WTC11 (cell line): ENCODE measurements around the gene GLI2. TPM values are rescaled to one million over a fixed set of nuclear protein-coding genes. Genes with fewer than 3 reads are reported as not detected.

Experiments used
- ATAC-seq: fragments of 200-7000 bp; cut with Tn5 transposase; 2 replicates; pipeline ENCODE4 v1.10.0; 2021; ENCODE audit warnings: mild to moderate bottlenecking, moderate library complexity
- CTCF ChIA-PET: fragments of 300-600 bp; sonication (Branson Sonifier 250); formaldehyde crosslinking; loops from one replicate; lab custom pipeline; 2021; ENCODE audit warnings: antibody characterized with exemption; lab: Charles Lee
- POLR2A ChIA-PET: fragments of 350-600 bp; sonication (Branson Sonifier 250); formaldehyde crosslinking; loops from one replicate; lab custom pipeline; 2021; ENCODE audit warnings: antibody characterized with exemption; lab: Charles Lee
- DNase-seq: peaks from one replicate; pipeline ENCODE4 v3.0.0; 2021; ENCODE audit warnings: low spot score
- H3K27ac Mint-ChIP-seq: 2 replicates; pipeline ENCODE4 v1.8.0; 2021; ENCODE audit warnings: mixed read lengths
- H3K27me3 Mint-ChIP-seq: 2 replicates; pipeline ENCODE4 v1.8.0; 2021; ENCODE audit warnings: low read depth, mild to moderate bottlenecking, moderate library complexity, mixed read lengths
- H3K36me3 Mint-ChIP-seq: 2 replicates; pipeline ENCODE4 v1.8.0; 2021; ENCODE audit warnings: mixed read lengths
- H3K4me1 Mint-ChIP-seq: 2 replicates; pipeline ENCODE4 v1.8.0; 2022; ENCODE audit warnings: mixed read lengths
- H3K4me3 Mint-ChIP-seq: 2 replicates; pipeline ENCODE4 v1.8.0; 2021; ENCODE audit warnings: mild to moderate bottlenecking, moderate library complexity, mixed read lengths
- H3K9me3 Mint-ChIP-seq: 2 replicates; pipeline ENCODE4 v1.8.0; 2021; ENCODE audit warnings: mixed read lengths
- ATF1 ChIP-seq: sonication (generic); formaldehyde crosslinking; IDR thresholded peaks from 2 replicates; pipeline ENCODE4 v1.8.1; 2023; ENCODE audit warnings: mild to moderate bottlenecking, moderate library complexity, missing genetic modification reagents
- CREB1 ChIP-seq: sonication (generic); formaldehyde crosslinking; IDR thresholded peaks from 2 replicates; pipeline ENCODE4 v1.8.0; 2023; ENCODE audit warnings: mild to moderate bottlenecking, missing genetic modification reagents
- ELF4 ChIP-seq: sonication (generic); formaldehyde crosslinking; IDR thresholded peaks from 2 replicates; pipeline ENCODE4 v1.8.1; 2022; ENCODE audit warnings: low read depth, mild to moderate bottlenecking, moderate library complexity, missing genetic modification reagents
- ESRRA ChIP-seq: sonication (generic); formaldehyde crosslinking; IDR thresholded peaks from 2 replicates; pipeline ENCODE4 v1.8.1; 2022; ENCODE audit warnings: mild to moderate bottlenecking, missing genetic modification reagents, borderline replicate concordance
- GABPB1 ChIP-seq: sonication (generic); formaldehyde crosslinking; IDR thresholded peaks from 2 replicates; pipeline ENCODE4 v1.8.1; 2023; ENCODE audit warnings: mild to moderate bottlenecking, missing genetic modification reagents
- HMGA2 ChIP-seq: fragments of 250-450 bp; sonication (Bioruptor Pico); IDR thresholded peaks from 2 replicates; pipeline ENCODE4 v1.4.0; 2021; ENCODE audit warnings: mild to moderate bottlenecking, moderate library complexity
- NFATC4 ChIP-seq: fragments of 250-450 bp; sonication (Bioruptor Pico); IDR thresholded peaks from 2 replicates; pipeline ENCODE4 v1.9.0; 2021; ENCODE audit warnings: mild to moderate bottlenecking
- RORB ChIP-seq: fragments of 250-450 bp; sonication (Bioruptor Pico); IDR thresholded peaks from 2 replicates; pipeline ENCODE4 v1.9.0; 2021; ENCODE audit warnings: mild to moderate bottlenecking
- SMAD3 ChIP-seq: sonication (generic); formaldehyde crosslinking; IDR thresholded peaks from 2 replicates; pipeline ENCODE4 v1.8.0; 2022; ENCODE audit warnings: missing genetic modification reagents, mild to moderate bottlenecking, borderline replicate concordance
- TEAD1 ChIP-seq: sonication (generic); formaldehyde crosslinking; IDR thresholded peaks from 2 replicates; pipeline ENCODE4 v1.8.0; 2022; ENCODE audit warnings: mild to moderate bottlenecking, missing genetic modification reagents
- ZNF219 ChIP-seq: sonication (generic); formaldehyde crosslinking; IDR thresholded peaks from 2 replicates; pipeline ENCODE4 v1.8.0; 2023; ENCODE audit warnings: missing genetic modification reagents, mild to moderate bottlenecking, borderline replicate concordance
- ZNF671 ChIP-seq: fragments of 250-450 bp; sonication (Bioruptor Pico); IDR thresholded peaks from 2 replicates; pipeline ENCODE4 v1.8.0; 2021; ENCODE audit warnings: mild to moderate bottlenecking
- total RNA-seq: library from RNA; stranded (reverse); gene quantifications from 3 replicates; pipeline ENCODE4 v1.2.3, GENCODE V29; 2021
- TF ChIP-seq, protein P1 (sequence below): fragments of 250-450 bp; sonication (Bioruptor Pico); IDR thresholded peaks from 2 replicates; pipeline ENCODE4 v1.9.0; 2021; ENCODE audit warnings: mild to moderate bottlenecking
- TF ChIP-seq, protein P2 (sequence below): sonication (generic); formaldehyde crosslinking; conservative IDR thresholded peaks from 2 replicates; pipeline ENCODE4 v1.8.1; 2022; ENCODE audit warnings: mild to moderate bottlenecking, missing genetic modification reagents
- TF ChIP-seq, protein P3 (sequence below): sonication (generic); formaldehyde crosslinking; conservative IDR thresholded peaks from 2 replicates; pipeline ENCODE4 v1.8.1; 2023; ENCODE audit warnings: mild to moderate bottlenecking, low read depth, missing genetic modification reagents, moderate library complexity
- TF ChIP-seq, protein P4 (sequence below): sonication (generic); formaldehyde crosslinking; IDR thresholded peaks from 2 replicates; pipeline ENCODE4 v1.8.0; 2022; ENCODE audit warnings: mild to moderate bottlenecking, missing genetic modification reagents
- TF ChIP-seq, protein P5 (sequence below): sonication (generic); formaldehyde crosslinking; IDR thresholded peaks from 2 replicates; pipeline ENCODE4 v1.8.1; 2023; ENCODE audit warnings: mild to moderate bottlenecking, missing genetic modification reagents, borderline replicate concordance
- TF ChIP-seq, protein P6 (sequence below): sonication (generic); formaldehyde crosslinking; IDR thresholded peaks from 2 replicates; pipeline ENCODE4 v1.8.0; 2023; ENCODE audit warnings: mild to moderate bottlenecking, missing genetic modification reagents
- TF ChIP-seq, protein P7 (sequence below): sonication (generic); formaldehyde crosslinking; IDR thresholded peaks from 2 replicates; pipeline ENCODE4 v1.8.1; 2023; ENCODE audit warnings: mild to moderate bottlenecking, missing genetic modification reagents

GLI2 gene
- total RNA-seq, 1 experiment from 2014 or later: 60.9 TPM

DNA sequence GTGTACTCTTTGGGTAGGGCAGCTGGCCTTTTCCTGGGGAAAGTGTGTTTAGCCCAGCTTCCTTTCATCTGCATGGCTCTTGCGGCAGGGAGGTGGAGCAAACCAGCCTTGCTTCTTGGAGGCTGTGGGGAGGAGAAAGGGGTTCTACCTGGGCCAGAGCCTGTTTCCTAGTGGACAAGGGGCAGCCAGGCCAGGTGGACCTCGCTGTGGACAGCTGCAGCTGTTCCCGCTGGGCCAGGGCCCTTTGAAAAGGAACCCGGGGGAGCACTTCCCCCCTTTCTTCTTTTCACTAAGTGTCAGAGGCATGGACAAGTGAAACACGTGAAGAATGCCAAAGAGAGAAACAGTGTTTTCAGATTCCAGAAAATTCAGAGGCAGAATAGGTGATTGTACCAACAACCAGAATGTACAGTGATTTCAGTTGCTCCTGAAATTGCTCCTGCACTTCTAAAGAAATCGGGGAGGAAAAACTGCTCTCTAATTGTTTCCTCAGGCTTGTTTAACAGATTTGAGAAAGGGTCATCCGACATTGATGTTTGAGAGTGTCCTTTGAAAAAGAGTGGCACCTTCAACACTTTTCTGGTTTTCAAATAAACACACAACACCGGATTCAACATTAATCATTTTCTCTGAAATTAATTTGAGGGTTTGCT is 3.9 kb downstream of the GLI2 start:
- TF ChIP-seq TEAD1 (CRISPR knock-in tag): peak; percentile 69; the same call in 1 of the 2 replicates
- no peak for TF ChIP-seq RORB (CRISPR knock-in tag)
- TF ChIP-seq, all 79 proteins: peak for 1
- POLR2A ChIA-PET: interaction anchor here (0.5 to 1.2 kb wide), 3 partner anchors 18 to 336 kb away, joined by 3 to 4 read pairs (median 3); no protein-coding TSS in a partner anchor
- H3K27ac Mint-ChIP-seq: peak overlapping the region; percentile 99

DNA sequence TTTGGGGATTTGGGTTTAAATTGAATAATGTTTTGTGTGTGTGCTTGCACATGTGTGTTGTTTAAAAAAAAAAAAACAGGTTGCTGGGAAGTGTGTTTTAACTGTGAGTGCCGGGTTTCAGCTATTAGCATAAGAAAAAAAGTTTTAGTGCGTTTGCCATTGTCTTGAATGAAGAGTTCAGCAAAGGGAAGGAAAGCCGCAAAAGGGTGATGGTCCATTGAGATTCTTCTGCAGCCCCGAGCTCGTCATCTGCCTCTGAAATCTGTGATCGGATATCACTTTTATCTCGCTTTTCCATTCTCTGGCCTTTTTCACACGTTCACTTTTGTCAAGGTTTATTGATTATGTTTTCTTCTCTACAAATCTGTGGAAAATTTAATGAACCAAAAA is 4.7 kb downstream of the GLI2 start:
- no peaks in the 10 kb centered on the region for H3K9me3 Mint-ChIP-seq
- peaks cover 63% of the 10 kb centered on the region for H3K4me1 Mint-ChIP-seq
- TF ChIP-seq RORB (CRISPR knock-in tag) (no peak), ZNF219 (CRISPR knock-in tag) (no peak), GABPB1 (no peak), ESRRA (no peak), SMAD3 (CRISPR knock-in tag) (no peak), ATF1 (CRISPR knock-in tag) (no peak), NFATC4 (CRISPR knock-in tag) (no peak), HMGA2 (CRISPR knock-in tag) (no peak), CREB1 (CRISPR knock-in tag) (no peak), ZNF671 (CRISPR knock-in tag) (no peak), ELF4 (CRISPR knock-in tag) (no peak)
- TF ChIP-seq, protein P1, sequence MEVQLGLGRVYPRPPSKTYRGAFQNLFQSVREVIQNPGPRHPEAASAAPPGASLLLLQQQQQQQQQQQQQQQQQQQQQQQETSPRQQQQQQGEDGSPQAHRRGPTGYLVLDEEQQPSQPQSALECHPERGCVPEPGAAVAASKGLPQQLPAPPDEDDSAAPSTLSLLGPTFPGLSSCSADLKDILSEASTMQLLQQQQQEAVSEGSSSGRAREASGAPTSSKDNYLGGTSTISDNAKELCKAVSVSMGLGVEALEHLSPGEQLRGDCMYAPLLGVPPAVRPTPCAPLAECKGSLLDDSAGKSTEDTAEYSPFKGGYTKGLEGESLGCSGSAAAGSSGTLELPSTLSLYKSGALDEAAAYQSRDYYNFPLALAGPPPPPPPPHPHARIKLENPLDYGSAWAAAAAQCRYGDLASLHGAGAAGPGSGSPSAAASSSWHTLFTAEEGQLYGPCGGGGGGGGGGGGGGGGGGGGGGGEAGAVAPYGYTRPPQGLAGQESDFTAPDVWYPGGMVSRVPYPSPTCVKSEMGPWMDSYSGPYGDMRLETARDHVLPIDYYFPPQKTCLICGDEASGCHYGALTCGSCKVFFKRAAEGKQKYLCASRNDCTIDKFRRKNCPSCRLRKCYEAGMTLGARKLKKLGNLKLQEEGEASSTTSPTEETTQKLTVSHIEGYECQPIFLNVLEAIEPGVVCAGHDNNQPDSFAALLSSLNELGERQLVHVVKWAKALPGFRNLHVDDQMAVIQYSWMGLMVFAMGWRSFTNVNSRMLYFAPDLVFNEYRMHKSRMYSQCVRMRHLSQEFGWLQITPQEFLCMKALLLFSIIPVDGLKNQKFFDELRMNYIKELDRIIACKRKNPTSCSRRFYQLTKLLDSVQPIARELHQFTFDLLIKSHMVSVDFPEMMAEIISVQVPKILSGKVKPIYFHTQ (CRISPR knock-in tag): no peak
- TF ChIP-seq, protein P2, sequence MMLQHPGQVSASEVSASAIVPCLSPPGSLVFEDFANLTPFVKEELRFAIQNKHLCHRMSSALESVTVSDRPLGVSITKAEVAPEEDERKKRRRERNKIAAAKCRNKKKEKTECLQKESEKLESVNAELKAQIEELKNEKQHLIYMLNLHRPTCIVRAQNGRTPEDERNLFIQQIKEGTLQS (CRISPR knock-in tag): no peak
- TF ChIP-seq, protein P3, sequence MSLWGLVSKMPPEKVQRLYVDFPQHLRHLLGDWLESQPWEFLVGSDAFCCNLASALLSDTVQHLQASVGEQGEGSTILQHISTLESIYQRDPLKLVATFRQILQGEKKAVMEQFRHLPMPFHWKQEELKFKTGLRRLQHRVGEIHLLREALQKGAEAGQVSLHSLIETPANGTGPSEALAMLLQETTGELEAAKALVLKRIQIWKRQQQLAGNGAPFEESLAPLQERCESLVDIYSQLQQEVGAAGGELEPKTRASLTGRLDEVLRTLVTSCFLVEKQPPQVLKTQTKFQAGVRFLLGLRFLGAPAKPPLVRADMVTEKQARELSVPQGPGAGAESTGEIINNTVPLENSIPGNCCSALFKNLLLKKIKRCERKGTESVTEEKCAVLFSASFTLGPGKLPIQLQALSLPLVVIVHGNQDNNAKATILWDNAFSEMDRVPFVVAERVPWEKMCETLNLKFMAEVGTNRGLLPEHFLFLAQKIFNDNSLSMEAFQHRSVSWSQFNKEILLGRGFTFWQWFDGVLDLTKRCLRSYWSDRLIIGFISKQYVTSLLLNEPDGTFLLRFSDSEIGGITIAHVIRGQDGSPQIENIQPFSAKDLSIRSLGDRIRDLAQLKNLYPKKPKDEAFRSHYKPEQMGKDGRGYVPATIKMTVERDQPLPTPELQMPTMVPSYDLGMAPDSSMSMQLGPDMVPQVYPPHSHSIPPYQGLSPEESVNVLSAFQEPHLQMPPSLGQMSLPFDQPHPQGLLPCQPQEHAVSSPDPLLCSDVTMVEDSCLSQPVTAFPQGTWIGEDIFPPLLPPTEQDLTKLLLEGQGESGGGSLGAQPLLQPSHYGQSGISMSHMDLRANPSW (CRISPR knock-in tag): no peak
- TF ChIP-seq, protein P4, sequence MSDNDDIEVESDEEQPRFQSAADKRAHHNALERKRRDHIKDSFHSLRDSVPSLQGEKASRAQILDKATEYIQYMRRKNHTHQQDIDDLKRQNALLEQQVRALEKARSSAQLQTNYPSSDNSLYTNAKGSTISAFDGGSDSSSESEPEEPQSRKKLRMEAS (CRISPR knock-in tag): no peak
- TF ChIP-seq, protein P5, sequence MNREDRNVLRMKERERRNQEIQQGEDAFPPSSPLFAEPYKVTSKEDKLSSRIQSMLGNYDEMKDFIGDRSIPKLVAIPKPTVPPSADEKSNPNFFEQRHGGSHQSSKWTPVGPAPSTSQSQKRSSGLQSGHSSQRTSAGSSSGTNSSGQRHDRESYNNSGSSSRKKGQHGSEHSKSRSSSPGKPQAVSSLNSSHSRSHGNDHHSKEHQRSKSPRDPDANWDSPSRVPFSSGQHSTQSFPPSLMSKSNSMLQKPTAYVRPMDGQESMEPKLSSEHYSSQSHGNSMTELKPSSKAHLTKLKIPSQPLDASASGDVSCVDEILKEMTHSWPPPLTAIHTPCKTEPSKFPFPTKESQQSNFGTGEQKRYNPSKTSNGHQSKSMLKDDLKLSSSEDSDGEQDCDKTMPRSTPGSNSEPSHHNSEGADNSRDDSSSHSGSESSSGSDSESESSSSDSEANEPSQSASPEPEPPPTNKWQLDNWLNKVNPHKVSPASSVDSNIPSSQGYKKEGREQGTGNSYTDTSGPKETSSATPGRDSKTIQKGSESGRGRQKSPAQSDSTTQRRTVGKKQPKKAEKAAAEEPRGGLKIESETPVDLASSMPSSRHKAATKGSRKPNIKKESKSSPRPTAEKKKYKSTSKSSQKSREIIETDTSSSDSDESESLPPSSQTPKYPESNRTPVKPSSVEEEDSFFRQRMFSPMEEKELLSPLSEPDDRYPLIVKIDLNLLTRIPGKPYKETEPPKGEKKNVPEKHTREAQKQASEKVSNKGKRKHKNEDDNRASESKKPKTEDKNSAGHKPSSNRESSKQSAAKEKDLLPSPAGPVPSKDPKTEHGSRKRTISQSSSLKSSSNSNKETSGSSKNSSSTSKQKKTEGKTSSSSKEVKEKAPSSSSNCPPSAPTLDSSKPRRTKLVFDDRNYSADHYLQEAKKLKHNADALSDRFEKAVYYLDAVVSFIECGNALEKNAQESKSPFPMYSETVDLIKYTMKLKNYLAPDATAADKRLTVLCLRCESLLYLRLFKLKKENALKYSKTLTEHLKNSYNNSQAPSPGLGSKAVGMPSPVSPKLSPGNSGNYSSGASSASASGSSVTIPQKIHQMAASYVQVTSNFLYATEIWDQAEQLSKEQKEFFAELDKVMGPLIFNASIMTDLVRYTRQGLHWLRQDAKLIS (CRISPR knock-in tag): no peak
- TF ChIP-seq, protein P6, sequence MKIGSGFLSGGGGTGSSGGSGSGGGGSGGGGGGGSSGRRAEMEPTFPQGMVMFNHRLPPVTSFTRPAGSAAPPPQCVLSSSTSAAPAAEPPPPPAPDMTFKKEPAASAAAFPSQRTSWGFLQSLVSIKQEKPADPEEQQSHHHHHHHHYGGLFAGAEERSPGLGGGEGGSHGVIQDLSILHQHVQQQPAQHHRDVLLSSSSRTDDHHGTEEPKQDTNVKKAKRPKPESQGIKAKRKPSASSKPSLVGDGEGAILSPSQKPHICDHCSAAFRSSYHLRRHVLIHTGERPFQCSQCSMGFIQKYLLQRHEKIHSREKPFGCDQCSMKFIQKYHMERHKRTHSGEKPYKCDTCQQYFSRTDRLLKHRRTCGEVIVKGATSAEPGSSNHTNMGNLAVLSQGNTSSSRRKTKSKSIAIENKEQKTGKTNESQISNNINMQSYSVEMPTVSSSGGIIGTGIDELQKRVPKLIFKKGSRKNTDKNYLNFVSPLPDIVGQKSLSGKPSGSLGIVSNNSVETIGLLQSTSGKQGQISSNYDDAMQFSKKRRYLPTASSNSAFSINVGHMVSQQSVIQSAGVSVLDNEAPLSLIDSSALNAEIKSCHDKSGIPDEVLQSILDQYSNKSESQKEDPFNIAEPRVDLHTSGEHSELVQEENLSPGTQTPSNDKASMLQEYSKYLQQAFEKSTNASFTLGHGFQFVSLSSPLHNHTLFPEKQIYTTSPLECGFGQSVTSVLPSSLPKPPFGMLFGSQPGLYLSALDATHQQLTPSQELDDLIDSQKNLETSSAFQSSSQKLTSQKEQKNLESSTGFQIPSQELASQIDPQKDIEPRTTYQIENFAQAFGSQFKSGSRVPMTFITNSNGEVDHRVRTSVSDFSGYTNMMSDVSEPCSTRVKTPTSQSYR (CRISPR knock-in tag): no peak
- TF ChIP-seq, protein P7, sequence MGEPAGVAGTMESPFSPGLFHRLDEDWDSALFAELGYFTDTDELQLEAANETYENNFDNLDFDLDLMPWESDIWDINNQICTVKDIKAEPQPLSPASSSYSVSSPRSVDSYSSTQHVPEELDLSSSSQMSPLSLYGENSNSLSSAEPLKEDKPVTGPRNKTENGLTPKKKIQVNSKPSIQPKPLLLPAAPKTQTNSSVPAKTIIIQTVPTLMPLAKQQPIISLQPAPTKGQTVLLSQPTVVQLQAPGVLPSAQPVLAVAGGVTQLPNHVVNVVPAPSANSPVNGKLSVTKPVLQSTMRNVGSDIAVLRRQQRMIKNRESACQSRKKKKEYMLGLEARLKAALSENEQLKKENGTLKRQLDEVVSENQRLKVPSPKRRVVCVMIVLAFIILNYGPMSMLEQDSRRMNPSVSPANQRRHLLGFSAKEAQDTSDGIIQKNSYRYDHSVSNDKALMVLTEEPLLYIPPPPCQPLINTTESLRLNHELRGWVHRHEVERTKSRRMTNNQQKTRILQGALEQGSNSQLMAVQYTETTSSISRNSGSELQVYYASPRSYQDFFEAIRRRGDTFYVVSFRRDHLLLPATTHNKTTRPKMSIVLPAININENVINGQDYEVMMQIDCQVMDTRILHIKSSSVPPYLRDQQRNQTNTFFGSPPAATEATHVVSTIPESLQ (CRISPR knock-in tag): no peak

More for the DNA sequence above, 3.9 kb downstream of the GLI2 start:
- H3K4me1 Mint-ChIP-seq: peaks cover 62% of the 10 kb centered on the region
- CTCF ChIA-PET: interaction anchor here (0.6 to 3.1 kb wide), 15 partner anchors 18 to 461 kb away, joined by 3 to 13 read pairs (median 4); no protein-coding TSS in a partner anchor
- peak overlapping the region; percentile 88 for H3K4me3 Mint-ChIP-seq
- ATAC-seq: no peak
- H3K27me3 Mint-ChIP-seq: no peaks in the 10 kb centered on the region
- no peaks in the 10 kb centered on the region for H3K9me3 Mint-ChIP-seq
- DNase-seq: no peak
- H3K36me3 Mint-ChIP-seq: no peaks in the 10 kb centered on the region

More for the DNA sequence above, 4.7 kb downstream of the GLI2 start:
- Mint-ChIP-seq H3K27me3 (no peaks in the 10 kb centered on the region), H3K27ac (peak overlapping the region; percentile 97), H3K4me3 (peak overlapping the region; percentile 65), H3K36me3 (no peaks in the 10 kb centered on the region)
- no peak for DNase-seq
- POLR2A ChIA-PET: interaction anchor here (0.7 to 1.6 kb wide), 3 partner anchors 17 to 391 kb away, joined by 3 to 8 read pairs (median 3); no protein-coding TSS in a partner anchor
- CTCF ChIA-PET: interaction anchor here (0.5 to 2.3 kb wide), 11 partner anchors 40 to 461 kb away, joined by 3 to 11 read pairs (median 4); no protein-coding TSS in a partner anchor
- no peak for ATAC-seq
